WTC11 (cell line): Measurements from ENCODE around the gene ADIPOR2.
A peak's percentile ranks its signal among the peaks of the same experiment; 100 is the strongest.

Experiments
- ARID4B ChIP-seq: sonication (generic); formaldehyde crosslinking; IDR thresholded peaks from 2 replicates; pipeline ENCODE4 v1.8.0; 2023; ENCODE audit warnings: missing genetic modification reagents, mild to moderate bottlenecking, borderline replicate concordance
- CREB1 ChIP-seq: sonication (generic); formaldehyde crosslinking; IDR thresholded peaks from 2 replicates; pipeline ENCODE4 v1.8.0; 2023; ENCODE audit warnings: mild to moderate bottlenecking, missing genetic modification reagents
- CTCF ChIP-seq: fragments of 200-600 bp; IDR thresholded peaks from 2 replicates; pipeline ENCODE4 v1.8.0; 2022; ENCODE audit warnings: antibody characterized with exemption
- ETV6 ChIP-seq: sonication (generic); formaldehyde crosslinking; IDR thresholded peaks from 2 replicates; pipeline ENCODE4 v1.8.1; 2022; ENCODE audit warnings: mild to moderate bottlenecking, missing genetic modification reagents
- MAX ChIP-seq: sonication (generic); formaldehyde crosslinking; IDR thresholded peaks from 2 replicates; pipeline ENCODE4 v1.8.0; 2022; ENCODE audit warnings: mild to moderate bottlenecking, missing genetic modification reagents
- NFE2L1 ChIP-seq: sonication (generic); formaldehyde crosslinking; IDR thresholded peaks from 2 replicates; pipeline ENCODE4 v1.8.1; 2023; ENCODE audit warnings: missing genetic modification reagents
- PREB ChIP-seq: sonication (generic); formaldehyde crosslinking; IDR thresholded peaks from 2 replicates; pipeline ENCODE4 v1.8.1; 2022; ENCODE audit warnings: mild to moderate bottlenecking, missing genetic modification reagents, moderate library complexity, borderline replicate concordance
- RELA ChIP-seq: sonication (generic); formaldehyde crosslinking; IDR thresholded peaks from 2 replicates; pipeline ENCODE4 v1.8.1; 2022; ENCODE audit warnings: missing genetic modification reagents, mild to moderate bottlenecking, borderline replicate concordance
- ZNF532 ChIP-seq: fragments of 250-450 bp; sonication (Bioruptor Pico); IDR thresholded peaks from 2 replicates; pipeline ENCODE4 v1.9.0; 2021; ENCODE audit warnings: mild to moderate bottlenecking, borderline replicate concordance

GRCh38 chr12:1791104-1791841 is 100.4 kb downstream of the ADIPOR2 start:
- TF ChIP-seq ETV6 (CRISPR knock-in tag) = no peak
- TF ChIP-seq CTCF = peak; percentile 26; the same call in 1 of the 2 replicates
- no peak for TF ChIP-seq ARID4B (CRISPR knock-in tag)
- no peak for TF ChIP-seq MAX (CRISPR knock-in tag)
- no peak for TF ChIP-seq ZNF532
- no peak for TF ChIP-seq CREB1 (CRISPR knock-in tag)
- TF ChIP-seq NFE2L1 (CRISPR knock-in tag) = no peak
- no peak for TF ChIP-seq RELA (CRISPR knock-in tag)
- no peak for TF ChIP-seq PREB (CRISPR knock-in tag)
